Calu3 (cell line): ENCODE data around the gene TTC39C. TPM values are rescaled to one million over a fixed set of nuclear protein-coding genes. Genes with fewer than 3 reads are reported as not detected.
"Not testable (repeated sequence)": the region's sequence is repeated elsewhere in the genome, so short reads cannot be mapped to it uniquely, and the experiment has no call there.

Experiments used
- BruUV-seq: library from RNA; stranded (reverse); fragments of 400-500 nt; replicated peaks from 2 replicates; lab custom pipeline; 2021; lab: Mats Ljungman, UMichigan
- CTCF ChIA-PET: fragments of 300-600 bp; sonication (Branson Sonifier 250); formaldehyde crosslinking; loops from one replicate; lab custom pipeline; 2022; ENCODE audit warnings: antibody characterized with exemption; lab: Charles Lee
- DNase-seq: peaks from one replicate; pipeline ENCODE4 v3.0.0; 2022
- H3K27ac Mint-ChIP-seq: one replicate; pipeline ENCODE4 v1.8.0; 2022; ENCODE audit warnings: mixed read lengths; ENCODE audit not compliant: unreplicated experiment
- H3K27me3 Mint-ChIP-seq: one replicate; pipeline ENCODE4 v1.8.0; 2022; ENCODE audit warnings: mixed read lengths; ENCODE audit not compliant: unreplicated experiment
- H3K36me3 Mint-ChIP-seq: one replicate; pipeline ENCODE4 v1.8.0; 2022; ENCODE audit warnings: mild to moderate bottlenecking, moderate library complexity, mixed read lengths; ENCODE audit not compliant: insufficient read depth, unreplicated experiment
- H3K4me1 Mint-ChIP-seq: one replicate; pipeline ENCODE4 v1.8.0; 2022; ENCODE audit warnings: mild to moderate bottlenecking, low read depth, mixed read lengths; ENCODE audit not compliant: unreplicated experiment
- H3K4me3 Mint-ChIP-seq: one replicate; pipeline ENCODE4 v1.8.0; 2022; ENCODE audit warnings: mild to moderate bottlenecking, low read depth, moderate library complexity, mixed read lengths; ENCODE audit not compliant: unreplicated experiment
- H3K9me3 Mint-ChIP-seq: one replicate; pipeline ENCODE4 v1.8.0; 2022; ENCODE audit warnings: low read depth, mixed read lengths; ENCODE audit not compliant: unreplicated experiment
- intact Hi-C: fragments of 100-400 bp; cut with micrococcal nuclease; formaldehyde crosslinking; loops from one replicate; pipeline ENCODE4 v1.10.0; 2022; ENCODE audit not compliant: unreplicated experiment
- total RNA-seq: library from RNA; stranded (reverse); gene quantifications from 2 replicates; pipeline ENCODE4 v1.2.3, GENCODE V29; 2022
- TF ChIP-seq, protein P1 (sequence below): fragments of 200-600 bp; IDR thresholded peaks from one replicate; pipeline ENCODE4 v1.8.0; 2022; ENCODE audit warnings: antibody characterized with exemption; ENCODE audit not compliant: unreplicated experiment

Gene TTC39C
- total RNA-seq, 1 experiment from 2014 or later = 26.8 TPM

DNA sequence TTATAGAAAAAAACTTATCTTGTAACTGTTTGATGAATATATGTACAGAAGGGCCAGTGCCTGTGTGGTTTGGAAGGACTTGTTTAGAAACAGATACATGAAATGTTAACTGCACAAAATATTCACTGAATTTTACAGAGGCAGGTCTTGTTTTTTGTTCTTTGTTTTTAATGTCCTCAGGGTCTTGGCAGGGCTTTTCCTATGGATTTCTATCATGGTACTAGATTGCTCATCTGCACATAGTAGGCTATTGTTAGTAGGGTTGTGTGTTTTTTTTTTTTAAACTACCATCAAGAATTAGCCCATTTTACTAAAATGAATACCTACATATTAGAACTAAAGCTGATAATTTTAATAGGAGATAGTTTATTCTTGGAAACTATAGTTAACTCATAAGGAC is 127.8 kb downstream of the TTC39C start:
- TF ChIP-seq, protein P1, sequence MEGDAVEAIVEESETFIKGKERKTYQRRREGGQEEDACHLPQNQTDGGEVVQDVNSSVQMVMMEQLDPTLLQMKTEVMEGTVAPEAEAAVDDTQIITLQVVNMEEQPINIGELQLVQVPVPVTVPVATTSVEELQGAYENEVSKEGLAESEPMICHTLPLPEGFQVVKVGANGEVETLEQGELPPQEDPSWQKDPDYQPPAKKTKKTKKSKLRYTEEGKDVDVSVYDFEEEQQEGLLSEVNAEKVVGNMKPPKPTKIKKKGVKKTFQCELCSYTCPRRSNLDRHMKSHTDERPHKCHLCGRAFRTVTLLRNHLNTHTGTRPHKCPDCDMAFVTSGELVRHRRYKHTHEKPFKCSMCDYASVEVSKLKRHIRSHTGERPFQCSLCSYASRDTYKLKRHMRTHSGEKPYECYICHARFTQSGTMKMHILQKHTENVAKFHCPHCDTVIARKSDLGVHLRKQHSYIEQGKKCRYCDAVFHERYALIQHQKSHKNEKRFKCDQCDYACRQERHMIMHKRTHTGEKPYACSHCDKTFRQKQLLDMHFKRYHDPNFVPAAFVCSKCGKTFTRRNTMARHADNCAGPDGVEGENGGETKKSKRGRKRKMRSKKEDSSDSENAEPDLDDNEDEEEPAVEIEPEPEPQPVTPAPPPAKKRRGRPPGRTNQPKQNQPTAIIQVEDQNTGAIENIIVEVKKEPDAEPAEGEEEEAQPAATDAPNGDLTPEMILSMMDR = no peak
- Mint-ChIP-seq H3K27ac (no peak overlapping the region), H3K4me1 (peaks cover 9% of the 10 kb centered on the region), H3K27me3 (no peaks in the 10 kb centered on the region), H3K9me3 (no peaks in the 10 kb centered on the region), H3K36me3 (peaks cover 21% of the 10 kb centered on the region), H3K4me3 (no peak overlapping the region)
- CTCF ChIA-PET = no interaction called here
- no TSS peak for BruUV-seq
- intact Hi-C loops = no loop called here
- no peak for DNase-seq

DNA sequence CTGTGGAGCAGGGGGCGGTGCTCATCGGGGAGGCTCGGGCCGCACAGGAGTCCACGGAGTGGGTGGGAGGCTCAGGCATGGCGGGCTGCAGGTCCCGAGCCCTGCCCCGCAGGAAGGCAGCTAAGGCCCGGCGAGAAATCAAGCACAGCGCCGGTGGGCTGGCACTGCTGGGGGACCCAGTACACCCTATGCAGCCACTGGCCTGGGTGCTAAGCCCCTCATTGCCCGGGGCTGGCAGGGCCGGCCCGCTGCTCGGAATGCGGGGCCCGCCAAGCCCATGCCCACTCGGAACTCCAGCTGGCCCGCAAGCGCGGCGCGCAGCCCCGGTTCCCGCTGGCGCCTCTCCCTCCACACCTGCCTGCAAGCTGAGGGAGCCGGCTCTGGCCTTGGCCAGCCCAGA is 135.0 kb downstream of the TTC39C start:
- H3K4me1 Mint-ChIP-seq, DNase-seq, H3K27me3 Mint-ChIP-seq, H3K27ac Mint-ChIP-seq, BruUV-seq, H3K36me3 Mint-ChIP-seq, intact Hi-C loops, H3K9me3 Mint-ChIP-seq, H3K4me3 Mint-ChIP-seq, CTCF ChIA-PET: not testable (repeated sequence)

DNA sequence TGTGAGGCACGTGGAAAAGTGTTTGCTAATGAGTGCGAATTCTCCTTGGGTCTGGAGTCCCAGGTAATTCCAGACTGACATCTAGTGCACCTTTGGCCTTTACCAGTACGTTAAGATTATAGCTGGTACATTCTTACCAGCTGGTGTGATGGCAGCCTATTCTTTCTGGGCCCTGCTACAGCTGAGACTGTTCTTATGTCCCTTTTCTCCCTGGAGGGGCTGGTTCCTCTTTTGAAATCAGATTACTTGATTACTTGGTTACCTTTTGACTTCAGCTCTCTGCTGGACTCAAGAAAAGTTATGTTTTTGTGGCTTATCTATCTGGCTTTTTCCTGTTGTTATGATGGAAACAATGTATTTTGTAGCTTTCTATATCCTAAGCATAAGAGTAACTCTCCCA is 138.8 kb downstream of the TTC39C start:
- no peaks in the 10 kb centered on the region for H3K4me1 Mint-ChIP-seq
- DNase-seq = no peak
- peaks cover 9% of the 10 kb centered on the region for H3K36me3 Mint-ChIP-seq
- BruUV-seq = no TSS peak
- H3K9me3 Mint-ChIP-seq = no peaks in the 10 kb centered on the region
- no peak overlapping the region for H3K27ac Mint-ChIP-seq
- no peaks in the 10 kb centered on the region for H3K27me3 Mint-ChIP-seq
- CTCF ChIA-PET = no interaction called here
- no peak overlapping the region for H3K4me3 Mint-ChIP-seq
- intact Hi-C loops = no loop called here
- TF ChIP-seq, protein P1 = no peak

DNA sequence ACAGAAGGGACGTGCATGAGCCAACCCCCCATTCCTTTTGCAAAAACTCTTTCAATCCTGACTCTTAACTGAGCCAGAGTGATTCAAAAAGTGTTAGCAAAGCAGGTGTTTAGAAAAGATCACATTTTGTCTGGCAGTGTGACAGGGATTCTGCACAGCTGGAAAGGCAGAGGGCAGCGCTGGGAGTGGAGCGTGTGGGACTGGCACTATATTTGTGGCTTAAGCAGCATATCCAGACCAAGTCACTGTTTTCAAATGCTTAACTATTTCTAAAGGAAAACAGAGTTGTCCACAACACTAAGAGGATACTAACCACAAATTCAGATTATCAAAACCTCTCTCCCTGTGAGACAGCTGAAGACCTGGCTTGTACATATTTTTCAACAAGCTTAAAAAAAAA is 143.3 kb downstream of the TTC39C start:
- DNase-seq = no peak
- Mint-ChIP-seq H3K36me3 (peaks cover 9% of the 10 kb centered on the region), H3K9me3 (no peaks in the 10 kb centered on the region), H3K27me3 (no peaks in the 10 kb centered on the region), H3K4me3 (no peak overlapping the region), H3K4me1 (peaks cover 9% of the 10 kb centered on the region), H3K27ac (no peak overlapping the region)
- no TSS peak for BruUV-seq
- intact Hi-C loops = no loop called here
- CTCF ChIA-PET = interaction anchor here (0.6 kb wide), 1 partner anchor 381 kb away, joined by 3 read pairs; no protein-coding TSS in a partner anchor
- TF ChIP-seq, protein P1 = no peak

DNA sequence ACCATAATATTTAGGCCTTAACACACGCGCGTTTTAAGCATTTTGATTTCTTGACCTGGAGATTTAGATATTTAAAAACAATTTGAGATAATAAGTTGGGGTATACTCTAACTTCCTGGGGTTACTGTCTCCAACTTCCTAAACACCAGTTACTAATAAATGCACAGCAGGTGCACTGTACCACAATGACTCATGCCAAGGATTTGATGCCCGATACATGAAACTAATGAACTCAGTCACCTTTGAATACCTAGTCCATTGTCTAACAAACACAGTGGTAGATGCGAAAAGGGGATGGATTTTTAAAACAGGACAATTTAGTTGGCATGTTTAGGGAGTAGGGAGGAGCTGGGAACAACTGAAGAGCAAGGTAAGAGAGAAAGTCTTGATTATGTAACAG is 145.5 kb downstream of the TTC39C start:
- peaks cover 9% of the 10 kb centered on the region for H3K4me1 Mint-ChIP-seq
- H3K4me3 Mint-ChIP-seq = no peak overlapping the region
- no peaks in the 10 kb centered on the region for H3K27me3 Mint-ChIP-seq
- H3K9me3 Mint-ChIP-seq = no peaks in the 10 kb centered on the region
- TF ChIP-seq, protein P1 = no peak
- intact Hi-C loops = no loop called here
- CTCF ChIA-PET = no interaction called here
- DNase-seq = no peak
- BruUV-seq = no TSS peak
- H3K36me3 Mint-ChIP-seq = peaks cover 13% of the 10 kb centered on the region
- H3K27ac Mint-ChIP-seq = no peak overlapping the region
